Nephron progenitor cell (in vitro differentiated cells): ENCODE measurements around the gene ANKRD44.
A peak's percentile ranks its signal among the peaks of the same experiment; 100 is the strongest.

ENCODE experiments used
- DNase-seq: peaks from one replicate; pipeline ENCODE4 v3.0.0; 2021
- H3K27ac Mint-ChIP-seq: 2 replicates; pipeline ENCODE4 v1.8.0; 2021; ENCODE audit warnings: mild to moderate bottlenecking, moderate library complexity, mixed read lengths
- H3K27me3 Mint-ChIP-seq: 2 replicates; pipeline ENCODE4 v1.8.0; 2021; ENCODE audit warnings: mild to moderate bottlenecking, low read depth, mixed read lengths; ENCODE audit not compliant: poor library complexity
- H3K36me3 Mint-ChIP-seq: 2 replicates; pipeline ENCODE4 v1.8.0; 2021; ENCODE audit warnings: low read depth, mixed read lengths
- H3K4me1 Mint-ChIP-seq: 2 replicates; pipeline ENCODE4 v1.8.0; 2021; ENCODE audit warnings: mixed read lengths
- H3K4me3 Mint-ChIP-seq: 2 replicates; pipeline ENCODE4 v1.8.0; 2021; ENCODE audit warnings: mild to moderate bottlenecking, moderate library complexity, mixed read lengths
- H3K9me3 Mint-ChIP-seq: 2 replicates; pipeline ENCODE4 v1.8.0; 2021; ENCODE audit warnings: mild to moderate bottlenecking, moderate library complexity, mixed read lengths
- CTCF ChIP-seq: fragments of 200-600 bp; sonication (generic); IDR thresholded peaks from 2 replicates; pipeline ENCODE4 v1.5.0; 2021; ENCODE audit warnings: antibody characterized with exemption

ANKRD44 gene

DNA sequence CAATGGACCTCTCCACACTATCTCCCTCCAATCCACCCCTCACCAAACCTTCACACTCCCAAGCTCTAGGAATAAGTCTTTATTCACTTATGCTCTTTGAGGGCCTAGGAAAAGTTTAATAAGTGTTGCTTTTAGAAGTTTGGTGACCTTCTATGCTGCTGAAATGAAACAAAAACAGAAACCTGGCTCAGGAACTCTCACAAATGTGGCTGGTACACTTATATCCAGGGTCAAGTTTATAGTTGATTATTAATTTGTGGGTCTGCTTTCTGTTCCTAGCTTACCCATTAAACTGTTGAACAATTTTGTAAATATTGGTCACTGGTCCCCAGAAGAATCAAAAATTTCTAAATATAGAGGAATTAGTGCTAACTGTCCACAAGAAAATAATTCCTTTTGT lies 14.2 kb upstream of the ANKRD44 start:
- H3K9me3 Mint-ChIP-seq: peaks cover 5% of the 10 kb centered on the region
- H3K4me1 Mint-ChIP-seq: no peaks in the 10 kb centered on the region
- no peak overlapping the region for H3K27ac Mint-ChIP-seq
- H3K4me3 Mint-ChIP-seq: no peak overlapping the region
- no peaks in the 10 kb centered on the region for H3K36me3 Mint-ChIP-seq
- TF ChIP-seq CTCF: no peak
- peaks cover 7% of the 10 kb centered on the region for H3K27me3 Mint-ChIP-seq
- no peak for DNase-seq

DNA sequence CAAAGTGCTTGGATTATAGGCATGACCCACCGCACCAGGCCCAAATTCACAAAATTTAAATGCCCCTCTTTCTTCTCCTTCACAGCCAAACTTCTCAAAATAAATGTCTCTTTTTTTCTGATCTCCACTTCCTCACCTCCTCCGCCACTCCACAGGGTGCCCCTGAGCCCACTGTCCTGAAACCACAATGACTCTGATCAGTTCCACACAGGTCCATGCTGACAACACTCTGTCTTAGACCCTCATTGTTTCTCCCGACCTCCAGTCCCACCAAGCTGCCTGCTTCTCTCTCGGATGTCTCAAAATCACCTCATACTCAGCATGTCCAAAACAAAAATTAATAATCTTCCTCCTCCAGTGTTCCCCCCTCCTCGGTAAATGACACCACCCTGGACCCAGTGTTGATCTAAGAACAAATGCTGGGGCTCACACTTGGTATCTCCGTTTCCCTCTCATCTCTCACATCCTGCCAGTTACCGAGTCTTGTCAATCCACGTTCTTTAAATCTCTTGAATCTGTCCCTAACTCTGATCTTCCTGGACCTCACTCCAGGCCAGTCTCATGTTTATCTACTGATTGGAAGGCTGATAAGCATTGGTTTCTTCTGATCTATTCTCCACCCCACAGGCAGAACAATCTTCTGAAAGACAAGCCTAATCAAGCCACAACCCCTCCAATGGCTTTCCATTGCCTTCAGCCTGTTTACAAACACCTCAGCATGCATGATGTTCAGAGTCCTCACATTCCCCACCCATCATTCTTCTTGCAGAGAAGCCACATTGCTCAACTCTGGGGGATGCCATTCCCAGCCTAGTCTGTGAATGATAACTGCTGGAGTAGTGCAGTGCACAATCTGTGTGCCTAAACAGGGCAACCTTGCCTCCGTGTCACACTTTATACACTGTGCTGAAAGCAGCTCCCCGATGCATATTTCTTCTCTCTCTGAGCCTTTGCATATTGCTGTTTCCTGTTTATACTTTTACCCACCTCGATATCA lies 12.4 kb upstream of the ANKRD44 start:
- no peak for TF ChIP-seq CTCF
- Mint-ChIP-seq H3K27ac (peak overlapping the region; percentile 14), H3K4me3 (no peak overlapping the region), H3K4me1 (no peaks in the 10 kb centered on the region), H3K36me3 (no peaks in the 10 kb centered on the region), H3K27me3 (peaks cover 8% of the 10 kb centered on the region), H3K9me3 (peaks cover 6% of the 10 kb centered on the region)
- DNase-seq: no peak

DNA sequence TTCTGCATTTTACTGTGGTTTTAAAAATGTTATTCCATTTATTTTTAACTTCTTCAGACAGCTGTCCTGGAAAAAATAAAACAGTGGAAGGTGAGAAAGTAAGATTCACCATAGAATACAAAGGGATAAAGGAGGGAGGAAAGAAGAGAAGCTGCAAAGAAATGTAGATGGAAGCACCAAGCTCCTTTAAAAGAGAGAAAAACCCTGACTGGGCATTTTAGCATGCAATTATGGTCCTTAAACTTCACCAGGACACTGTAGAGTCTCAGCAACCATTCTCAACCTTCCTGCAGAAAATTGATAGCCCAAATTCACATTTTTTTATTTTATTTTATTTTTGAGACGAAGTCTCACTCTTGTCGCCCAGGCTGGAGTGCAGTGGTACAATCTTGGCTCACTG lies 11.6 kb upstream of the ANKRD44 start:
- H3K27me3 Mint-ChIP-seq: peaks cover 17% of the 10 kb centered on the region
- TF ChIP-seq CTCF: no peak
- no peak overlapping the region for H3K27ac Mint-ChIP-seq
- no peak for DNase-seq
- no peaks in the 10 kb centered on the region for H3K36me3 Mint-ChIP-seq
- H3K4me1 Mint-ChIP-seq: no peaks in the 10 kb centered on the region
- no peak overlapping the region for H3K4me3 Mint-ChIP-seq
- H3K9me3 Mint-ChIP-seq: peaks cover 6% of the 10 kb centered on the region

- Mint-ChIP-seq H3K4me3 (no peak overlapping the region), H3K4me1 (peaks cover 8% of the 10 kb centered on the region), H3K27me3 (peaks cover 60% of the 10 kb centered on the region), H3K36me3 (no peaks in the 10 kb centered on the region), H3K27ac (no peak overlapping the region), H3K9me3 (peaks cover 6% of the 10 kb centered on the region)
- DNase-seq: no peak
- TF ChIP-seq CTCF: no peak
Measured at GRCh38 chr2:197315371-197315770, 4.8 kb upstream of the ANKRD44 start.

- TF ChIP-seq CTCF: no peak
- no peak overlapping the region for H3K27ac Mint-ChIP-seq
- H3K4me1 Mint-ChIP-seq: peaks cover 16% of the 10 kb centered on the region
- DNase-seq: no peak
- H3K27me3 Mint-ChIP-seq: peaks cover 75% of the 10 kb centered on the region
- no peaks in the 10 kb centered on the region for H3K9me3 Mint-ChIP-seq
- H3K4me3 Mint-ChIP-seq: peak overlapping the region; percentile 18
- no peaks in the 10 kb centered on the region for H3K36me3 Mint-ChIP-seq
Measured at GRCh38 chr2:197312186-197312585, 1.6 kb upstream of the ANKRD44 start.
